ENCODE data around the gene GPRIN3. TPM values are rescaled to one million over a fixed set of nuclear protein-coding genes. Genes with fewer than 3 reads are reported as not detected.

Gene GPRIN3
- total RNA-seq, 4 donors from 2014 or later: 1.2 to 3.4 (median 1.7) TPM

GRCh38 chr4:89303177-89303576 lies 4.4 kb downstream of the GPRIN3 start:
- no peaks in the 10 kb centered on the region for H3K36me3 ChIP-seq
- WGBS: 73% methylated on average over 7 of the region's 7 CpGs
- no peaks in the 10 kb centered on the region for H3K27me3 ChIP-seq
- H3K4me1 ChIP-seq: peaks cover 22% of the 10 kb centered on the region
- no peak for TF ChIP-seq CTCF (IDR thresholded peaks at IDR 0.05)
- TF ChIP-seq POLR2AphosphoS5 (IDR thresholded peaks at IDR 0.05): no peak
- no peak for TF ChIP-seq EP300 (IDR thresholded peaks at IDR 0.05)
- no peak for TF ChIP-seq POLR2A (IDR thresholded peaks at IDR 0.05)
- no peak overlapping the region for H3K27ac ChIP-seq
- no peak overlapping the region for H3K4me3 ChIP-seq
- DNase-seq (ENCODE audit: low spot score in 2 of 2): no peak
- no peaks in the 10 kb centered on the region for H3K9me3 ChIP-seq

GRCh38 chr4:89301902-89302301 lies 5.7 kb downstream of the GPRIN3 start:
- no peaks in the 10 kb centered on the region for H3K9me3 ChIP-seq
- 69% methylated on average over 3 of the region's 3 CpGs for WGBS
- H3K4me1 ChIP-seq: peaks cover 14% of the 10 kb centered on the region
- H3K36me3 ChIP-seq: no peaks in the 10 kb centered on the region
- TF ChIP-seq EP300 (IDR thresholded peaks at IDR 0.05) (no peak), CTCF (IDR thresholded peaks at IDR 0.05) (no peak), POLR2A (IDR thresholded peaks at IDR 0.05) (no peak), POLR2AphosphoS5 (IDR thresholded peaks at IDR 0.05) (no peak)
- DNase-seq (ENCODE audit: low spot score in 2 of 2): no peak
- H3K4me3 ChIP-seq: no peak overlapping the region
- H3K27me3 ChIP-seq: no peaks in the 10 kb centered on the region
- H3K27ac ChIP-seq: no peak overlapping the region

GRCh38 chr4:89301003-89301402 lies 6.6 kb downstream of the GPRIN3 start:
- Histone ChIP-seq H3K4me3 (no peak overlapping the region), H3K27me3 (no peaks in the 10 kb centered on the region), H3K4me1 (peaks cover 12% of the 10 kb centered on the region), H3K36me3 (no peaks in the 10 kb centered on the region), H3K9me3 (no peaks in the 10 kb centered on the region), H3K27ac (no peak overlapping the region)
- TF ChIP-seq POLR2A (IDR thresholded peaks at IDR 0.05): no peak
- no peak for TF ChIP-seq POLR2AphosphoS5 (IDR thresholded peaks at IDR 0.05)
- no peak for TF ChIP-seq EP300 (IDR thresholded peaks at IDR 0.05)
- no peak for TF ChIP-seq CTCF (IDR thresholded peaks at IDR 0.05)
- WGBS: 91% methylated on average over 1 of the region's 1 CpG
- no peak for DNase-seq (ENCODE audit: low spot score in 2 of 2)

- no peaks in the 10 kb centered on the region for H3K27me3 ChIP-seq
- no peak overlapping the region for H3K4me3 ChIP-seq
- no peak for DNase-seq (ENCODE audit: low spot score in 2 of 2)
- H3K4me1 ChIP-seq: peaks cover 10% of the 10 kb centered on the region
- no peak overlapping the region for H3K27ac ChIP-seq
- no peak for TF ChIP-seq CTCF (IDR thresholded peaks at IDR 0.05)
- no peak for TF ChIP-seq EP300 (IDR thresholded peaks at IDR 0.05)
- TF ChIP-seq POLR2AphosphoS5 (IDR thresholded peaks at IDR 0.05): no peak
- TF ChIP-seq POLR2A (IDR thresholded peaks at IDR 0.05): no peak
- no peaks in the 10 kb centered on the region for H3K9me3 ChIP-seq
- no peaks in the 10 kb centered on the region for H3K36me3 ChIP-seq
- WGBS: 90% methylated on average over 1 of the region's 1 CpG
Observed at GRCh38 chr4:89300499-89300898, 7.1 kb downstream of the GPRIN3 start.

GRCh38 chr4:89300060-89300459 lies 7.5 kb downstream of the GPRIN3 start:
- WGBS: 71% methylated on average over 2 of the region's 2 CpGs
- Histone ChIP-seq H3K4me1 (peaks cover 10% of the 10 kb centered on the region), H3K9me3 (no peaks in the 10 kb centered on the region), H3K27me3 (no peaks in the 10 kb centered on the region), H3K36me3 (no peaks in the 10 kb centered on the region), H3K4me3 (no peak overlapping the region), H3K27ac (no peak overlapping the region)
- no peak for DNase-seq (ENCODE audit: low spot score in 2 of 2)
- no peak for TF ChIP-seq POLR2AphosphoS5 (IDR thresholded peaks at IDR 0.05)
- TF ChIP-seq EP300 (IDR thresholded peaks at IDR 0.05): no peak
- TF ChIP-seq CTCF (IDR thresholded peaks at IDR 0.05): no peak
- TF ChIP-seq POLR2A (IDR thresholded peaks at IDR 0.05): no peak
